ENCODE measurements around the gene HCN4. TPM values are rescaled to one million over a fixed set of nuclear protein-coding genes. Genes with fewer than 3 reads are reported as not detected.
A peak's percentile ranks its signal among the peaks of the same experiment; 100 is the strongest.
"Not testable (repeated sequence)": the region's sequence is repeated elsewhere in the genome, so short reads cannot be mapped to it uniquely, and the experiment has no call there.

The HCN4 gene
- total RNA-seq, 1 experiment from 2014 or later = 5.2 TPM

- H3K4me3 ChIP-seq (ENCODE audit: insufficient read depth, low read depth, low read length) = no peak overlapping the region
- peaks cover 1% of the 10 kb centered on the region for H3K36me3 ChIP-seq (replicated peaks; ENCODE audit: control insufficient read depth, insufficient read depth, low read length)
- H3K27me3 ChIP-seq (ENCODE audit: control insufficient read depth, insufficient read depth, low read length) = no peaks in the 10 kb centered on the region
- no peak for DNase-seq
These were observed 49.1 kb downstream of the HCN4 start for GRCh38 chr15:73319460-73320245.

DNA sequence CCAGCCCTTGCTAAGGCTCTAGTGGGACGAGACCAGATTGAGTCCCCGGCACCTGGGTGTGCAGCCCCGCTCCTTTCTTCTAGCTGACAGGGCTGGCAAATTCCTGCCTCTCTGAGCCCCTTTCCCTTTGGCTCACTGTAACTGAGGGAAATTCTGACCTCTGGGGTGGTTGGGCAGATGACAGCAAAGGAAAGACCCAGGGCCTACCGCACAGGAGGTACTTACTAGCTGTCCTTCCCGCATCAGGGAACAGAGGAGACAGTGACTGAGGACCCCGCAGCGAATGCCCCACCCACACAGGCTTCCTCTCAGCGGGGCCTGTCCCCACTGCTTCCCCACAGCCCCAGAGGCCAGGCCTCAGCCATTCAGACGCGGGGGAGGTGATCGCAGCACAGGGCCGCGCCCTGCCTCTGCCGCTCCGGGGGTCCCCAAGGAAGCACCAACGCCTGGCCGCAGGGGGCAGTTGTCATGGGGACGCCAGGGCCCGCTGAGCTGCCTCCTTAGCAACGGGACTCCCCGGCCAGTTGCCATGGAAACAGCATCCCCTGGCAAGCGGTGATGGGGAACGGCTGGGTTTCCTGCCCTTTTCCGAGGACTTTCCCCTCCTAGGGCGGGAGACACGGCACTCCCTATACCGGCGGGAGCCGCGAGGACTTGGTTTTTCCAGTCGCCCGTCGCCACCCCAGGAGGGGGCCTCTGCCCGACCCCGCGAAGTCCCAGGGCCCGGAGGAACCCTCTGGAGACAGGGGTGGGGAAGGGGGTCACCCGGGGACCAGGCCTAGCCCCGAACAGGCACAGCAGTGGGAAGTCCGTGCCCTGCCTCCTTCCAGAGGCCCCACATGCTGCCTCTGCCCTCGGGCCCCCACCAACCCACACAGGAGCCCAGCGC lies 50.1 kb downstream of the HCN4 start:
- Histone ChIP-seq H3K4me3 (ENCODE audit: insufficient read depth, low read depth, low read length) (peak overlapping the region; percentile 2; the same call in 1 of the 2 replicates), H3K27me3 (ENCODE audit: control insufficient read depth, insufficient read depth, low read length) (no peaks in the 10 kb centered on the region), H3K36me3 (replicated peaks; ENCODE audit: control insufficient read depth, insufficient read depth, low read length) (no peaks in the 10 kb centered on the region)
- peak; percentile 92 for DNase-seq

GRCh38 chr15:73317651-73318462 lies 50.9 kb downstream of the HCN4 start:
- H3K27me3 ChIP-seq (ENCODE audit: control insufficient read depth, insufficient read depth, low read length) = no peaks in the 10 kb centered on the region
- no peaks in the 10 kb centered on the region for H3K36me3 ChIP-seq (replicated peaks; ENCODE audit: control insufficient read depth, insufficient read depth, low read length)
- peak; percentile 36 for DNase-seq

GRCh38 chr15:73313861-73314260 lies 54.9 kb downstream of the HCN4 start:
- Histone ChIP-seq H3K36me3 (replicated peaks; ENCODE audit: control insufficient read depth, insufficient read depth, low read length) (no peaks in the 10 kb centered on the region), H3K27me3 (ENCODE audit: control insufficient read depth, insufficient read depth, low read length) (no peaks in the 10 kb centered on the region), H3K4me3 (ENCODE audit: insufficient read depth, low read depth, low read length) (no peak overlapping the region)
- DNase-seq = no peak

More at GRCh38 chr15:73317651-73318462, 50.9 kb downstream of the HCN4 start:
- H3K4me3 ChIP-seq (ENCODE audit: insufficient read depth, low read depth, low read length) = no peak overlapping the region

DNA sequence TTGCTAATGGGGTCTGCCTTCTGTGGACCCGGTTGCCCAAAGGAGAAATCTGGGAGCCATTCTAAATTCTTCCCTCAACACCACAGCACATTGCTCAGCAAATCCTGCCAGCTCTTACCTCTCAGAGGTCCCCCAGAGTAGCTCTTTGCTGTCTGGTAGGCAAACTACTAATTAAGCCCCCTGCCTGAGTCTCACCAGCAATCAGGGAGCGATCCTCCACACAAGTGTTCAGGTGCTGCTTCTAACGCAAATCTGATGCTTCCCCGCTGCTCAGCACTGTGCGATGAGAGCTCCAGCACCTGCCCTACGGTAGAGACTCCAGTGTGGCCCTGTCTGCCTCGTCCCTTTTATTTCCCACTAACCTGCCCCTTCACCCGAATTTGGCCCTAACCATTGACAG lies 60.5 kb downstream of the HCN4 start:
- Histone ChIP-seq H3K27me3 (ENCODE audit: control insufficient read depth, insufficient read depth, low read length) (no peaks in the 10 kb centered on the region), H3K36me3 (replicated peaks; ENCODE audit: control insufficient read depth, insufficient read depth, low read length) (no peaks in the 10 kb centered on the region; the same call in 1 of the 2 replicates), H3K4me3 (ENCODE audit: insufficient read depth, low read depth, low read length) (no peak overlapping the region)
- DNase-seq = no peak

- Histone ChIP-seq H3K36me3 (replicated peaks; ENCODE audit: control insufficient read depth, insufficient read depth, low read length) (peaks cover 2% of the 10 kb centered on the region), H3K4me3 (ENCODE audit: insufficient read depth, low read depth, low read length) (no peak overlapping the region), H3K27me3 (ENCODE audit: control insufficient read depth, insufficient read depth, low read length) (no peaks in the 10 kb centered on the region)
- DNase-seq = peak; percentile 86
These were observed 63.2 kb downstream of the HCN4 start for GRCh38 chr15:73305331-73306211.

DNA sequence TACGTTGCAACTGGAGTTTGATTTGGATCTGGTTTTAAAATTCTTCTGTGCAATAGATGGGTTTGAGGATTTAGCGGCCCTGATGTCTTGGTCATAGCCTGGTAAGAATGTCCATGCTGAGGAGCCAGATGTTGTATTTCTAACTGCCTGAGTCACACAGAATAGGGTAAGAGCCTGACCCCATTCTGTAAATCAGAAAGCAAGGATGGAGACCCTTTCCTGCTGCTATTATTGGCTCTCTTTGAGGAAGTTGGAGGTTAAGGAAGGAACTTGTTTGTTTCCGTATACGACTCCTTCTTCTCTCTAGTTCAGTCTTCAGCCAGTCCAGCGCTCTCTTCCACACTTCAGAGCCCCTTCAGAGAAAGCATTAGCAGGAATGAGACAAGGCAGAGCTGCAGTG lies 65.1 kb downstream of the HCN4 start:
- Histone ChIP-seq H3K36me3 (replicated peaks; ENCODE audit: control insufficient read depth, insufficient read depth, low read length) (peaks cover 5% of the 10 kb centered on the region), H3K4me3 (ENCODE audit: insufficient read depth, low read depth, low read length) (no peak overlapping the region), H3K27me3 (ENCODE audit: control insufficient read depth, insufficient read depth, low read length) (no peaks in the 10 kb centered on the region)
- DNase-seq = no peak

DNA sequence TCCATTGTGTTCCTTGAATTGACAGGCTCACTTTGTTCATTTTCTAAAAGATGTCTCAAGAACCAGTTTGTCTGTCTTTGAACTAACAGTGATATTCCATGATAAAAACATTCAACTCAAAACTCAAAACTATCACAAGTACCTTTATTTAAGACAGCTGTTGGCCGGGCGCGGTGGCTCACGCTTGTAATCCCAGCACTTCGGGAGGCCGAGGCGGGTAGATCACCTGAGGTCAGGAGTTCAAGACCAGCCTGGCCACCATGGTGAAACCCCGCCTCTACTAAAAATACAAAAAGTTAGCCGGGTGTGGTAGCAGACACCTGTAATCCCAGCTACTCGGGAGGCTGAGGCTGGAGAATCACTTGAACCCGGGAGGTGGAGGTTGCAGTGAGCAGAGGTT lies 68.5 kb downstream of the HCN4 start:
- H3K27me3 ChIP-seq (ENCODE audit: control insufficient read depth, insufficient read depth, low read length); DNase-seq; H3K36me3 ChIP-seq (replicated peaks; ENCODE audit: control insufficient read depth, insufficient read depth, low read length); H3K4me3 ChIP-seq (ENCODE audit: insufficient read depth, low read depth, low read length): not testable (repeated sequence)

DNA sequence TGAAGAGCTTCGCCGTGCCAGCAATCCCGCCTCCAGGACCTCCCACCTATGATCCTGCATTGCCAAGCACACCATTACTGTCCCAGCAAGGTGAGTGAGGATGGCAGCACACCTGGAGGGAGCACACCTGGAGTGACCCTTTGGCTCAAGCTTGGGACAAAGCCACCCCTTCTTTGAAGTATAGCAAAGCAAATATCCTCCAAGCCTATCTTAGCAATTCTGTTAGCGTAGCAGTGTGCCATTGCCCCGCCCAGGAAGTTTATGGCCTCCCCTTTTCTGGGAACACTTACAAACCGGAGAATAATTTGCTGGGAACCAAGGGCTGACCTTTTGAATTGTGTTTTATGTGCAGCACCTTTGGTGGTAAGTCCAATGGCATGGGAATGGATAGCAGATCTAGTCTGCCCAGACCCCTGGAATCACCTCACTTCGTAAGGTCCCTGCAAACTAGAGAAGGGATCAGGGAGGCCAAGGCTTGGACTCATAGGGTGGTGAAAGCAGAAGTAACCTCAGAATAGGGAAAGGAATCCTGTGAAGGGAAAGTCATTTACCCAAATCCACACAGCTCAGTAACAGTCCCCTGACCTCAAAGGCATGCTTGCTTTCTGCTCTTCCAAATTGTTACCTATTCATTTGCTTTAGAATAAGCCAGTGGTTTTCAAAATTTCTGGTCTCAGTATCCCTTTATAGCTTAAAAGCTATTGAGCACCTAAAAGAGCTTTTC lies 70.1 kb downstream of the HCN4 start:
- no peak for DNase-seq
- Histone ChIP-seq H3K27me3 (ENCODE audit: control insufficient read depth, insufficient read depth, low read length) (no peaks in the 10 kb centered on the region), H3K36me3 (replicated peaks; ENCODE audit: control insufficient read depth, insufficient read depth, low read length) (peaks cover 9% of the 10 kb centered on the region), H3K4me3 (ENCODE audit: insufficient read depth, low read depth, low read length) (no peak overlapping the region)

DNA sequence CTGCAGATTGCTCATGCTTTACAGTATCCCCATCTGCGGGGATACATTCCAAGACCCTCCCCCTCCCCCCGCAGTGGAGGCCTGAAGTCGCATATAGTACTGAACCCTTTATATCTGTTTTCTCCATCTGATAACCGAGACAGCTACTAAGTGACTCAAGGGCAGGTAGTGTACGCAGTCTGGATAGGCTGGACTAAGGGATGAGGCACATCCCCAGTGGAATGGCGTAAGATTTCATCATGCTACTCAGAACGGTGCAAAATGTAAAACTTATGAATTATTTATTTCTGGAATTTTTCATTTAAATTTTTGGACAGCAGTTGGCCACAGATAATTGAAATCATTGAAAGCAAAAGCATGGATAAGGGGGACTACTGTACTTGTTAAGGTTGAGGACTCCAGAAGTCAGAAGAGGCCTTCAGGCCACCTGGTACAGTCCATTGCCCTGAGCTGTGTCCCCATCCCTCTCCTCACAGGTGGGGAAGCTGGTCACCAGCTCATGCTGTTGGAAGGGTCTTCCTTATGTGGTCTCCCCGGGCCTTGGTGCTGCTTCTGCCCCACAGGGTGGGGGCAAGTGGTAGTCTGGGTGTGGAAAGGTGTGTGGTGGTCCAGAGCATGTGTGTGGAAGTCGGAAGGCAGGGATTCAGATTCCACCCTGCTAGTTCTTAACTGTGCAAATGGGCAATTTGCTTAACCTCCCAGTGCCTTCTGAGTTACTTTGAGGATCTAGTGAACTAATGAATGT lies 72.0 kb downstream of the HCN4 start:
- no peaks in the 10 kb centered on the region for H3K27me3 ChIP-seq (ENCODE audit: control insufficient read depth, insufficient read depth, low read length)
- no peak overlapping the region for H3K4me3 ChIP-seq (ENCODE audit: insufficient read depth, low read depth, low read length)
- DNase-seq = no peak
- H3K36me3 ChIP-seq (replicated peaks; ENCODE audit: control insufficient read depth, insufficient read depth, low read length) = peaks cover 7% of the 10 kb centered on the region

DNA sequence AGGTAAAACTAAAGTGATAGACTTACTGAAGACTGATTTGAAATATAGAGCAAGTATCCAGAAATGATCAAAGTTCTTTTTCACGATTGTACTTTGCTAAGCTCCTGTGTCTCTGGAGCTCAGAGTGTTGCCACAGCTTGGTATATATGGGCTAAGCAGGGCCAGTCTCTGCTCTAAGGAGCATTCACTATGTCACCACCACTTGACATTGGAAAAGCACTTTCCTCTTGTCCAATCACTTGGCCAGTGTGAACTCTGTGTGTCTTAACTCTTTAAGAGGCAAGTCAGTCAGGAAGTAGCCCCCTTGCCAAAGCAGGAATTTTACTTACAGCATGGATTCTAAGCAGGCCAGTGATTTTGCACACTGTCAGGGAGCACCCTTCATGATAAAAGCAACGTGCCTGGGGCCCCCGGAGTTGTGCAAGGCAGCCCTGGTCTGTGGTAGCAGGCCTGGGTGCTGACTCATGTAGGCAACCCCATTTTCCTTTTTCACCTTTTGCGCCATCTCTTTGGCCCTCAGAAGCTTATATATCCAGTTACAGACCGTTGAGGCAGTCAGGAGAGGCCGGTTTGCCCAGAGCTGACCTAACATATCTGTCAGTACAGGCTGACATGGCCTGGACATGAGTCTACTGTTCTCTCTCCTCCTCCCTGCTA lies 73.0 kb downstream of the HCN4 start:
- H3K27me3 ChIP-seq (ENCODE audit: control insufficient read depth, insufficient read depth, low read length) = no peaks in the 10 kb centered on the region
- H3K36me3 ChIP-seq (replicated peaks; ENCODE audit: control insufficient read depth, insufficient read depth, low read length) = peaks cover 7% of the 10 kb centered on the region
- no peak for DNase-seq
- H3K4me3 ChIP-seq (ENCODE audit: insufficient read depth, low read depth, low read length) = no peak overlapping the region

DNA sequence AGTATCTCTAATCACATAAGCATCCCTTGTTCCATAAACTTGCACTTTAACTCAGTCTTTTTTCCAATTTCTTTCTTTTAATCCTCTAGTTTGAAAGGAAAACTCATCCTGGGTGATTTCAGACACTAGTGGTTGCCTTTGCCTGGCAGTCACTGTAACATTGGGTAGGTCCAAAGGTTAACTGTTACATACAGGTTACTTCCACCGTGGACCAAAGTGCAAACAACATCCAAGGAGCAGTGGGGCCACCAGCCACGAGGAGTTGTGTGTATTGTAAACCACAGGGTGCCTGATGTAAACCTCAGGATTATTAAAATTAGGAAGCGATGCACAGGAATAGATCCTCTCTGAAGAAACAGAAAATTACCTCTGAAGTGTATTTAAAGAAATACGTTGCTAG lies 75.0 kb downstream of the HCN4 start:
- no peaks in the 10 kb centered on the region for H3K27me3 ChIP-seq (ENCODE audit: control insufficient read depth, insufficient read depth, low read length)
- no peak overlapping the region for H3K4me3 ChIP-seq (ENCODE audit: insufficient read depth, low read depth, low read length)
- peaks cover 5% of the 10 kb centered on the region for H3K36me3 ChIP-seq (replicated peaks; ENCODE audit: control insufficient read depth, insufficient read depth, low read length)
- DNase-seq = no peak

Measured in H7 (cell line).